Progenitor cell of endocrine pancreas (in vitro differentiated cells): ENCODE results near the gene STAMBPL1. TPM values are rescaled to one million over a fixed set of nuclear protein-coding genes. Genes with fewer than 3 reads are reported as not detected.

Experiments used
- DNase-seq: peaks from one replicate; pipeline ENCODE4 v3.0.0; 2021; ENCODE audit warnings: low spot score; ENCODE audit not compliant: unreplicated experiment
- H3K27ac Mint-ChIP-seq: 2 replicates; pipeline ENCODE4 v1.8.0; 2021; ENCODE audit warnings: mild to moderate bottlenecking, moderate library complexity, mixed read lengths
- H3K27me3 Mint-ChIP-seq: 2 replicates; pipeline ENCODE4 v1.8.0; 2021; ENCODE audit warnings: mixed read lengths
- H3K36me3 Mint-ChIP-seq: 2 replicates; pipeline ENCODE4 v1.8.0; 2022; ENCODE audit warnings: mixed read lengths; ENCODE audit not compliant: insufficient read depth
- H3K4me1 Mint-ChIP-seq: 2 replicates; pipeline ENCODE4 v1.8.0; 2021; ENCODE audit warnings: low read depth, mixed read lengths
- H3K4me3 Mint-ChIP-seq: 2 replicates; pipeline ENCODE4 v1.8.0; 2021; ENCODE audit warnings: low read depth, mild to moderate bottlenecking, moderate library complexity, mixed read lengths
- H3K9me3 Mint-ChIP-seq: 2 replicates; pipeline ENCODE4 v1.8.0; 2021; ENCODE audit warnings: low read depth, mixed read lengths
- total RNA-seq: library from RNA; stranded (reverse); gene quantifications from 2 replicates; pipeline ENCODE4 v1.2.1, GENCODE V29; 2021
- TF ChIP-seq, protein P1 (sequence below): fragments of 200-600 bp; sonication (generic); IDR thresholded peaks from one replicate; pipeline ENCODE4 v1.5.0; 2021; ENCODE audit warnings: antibody characterized with exemption, mild to moderate bottlenecking; ENCODE audit not compliant: unreplicated experiment

The STAMBPL1 gene
- total RNA-seq, 1 donor from 2014 or later: 1.3 TPM

DNA sequence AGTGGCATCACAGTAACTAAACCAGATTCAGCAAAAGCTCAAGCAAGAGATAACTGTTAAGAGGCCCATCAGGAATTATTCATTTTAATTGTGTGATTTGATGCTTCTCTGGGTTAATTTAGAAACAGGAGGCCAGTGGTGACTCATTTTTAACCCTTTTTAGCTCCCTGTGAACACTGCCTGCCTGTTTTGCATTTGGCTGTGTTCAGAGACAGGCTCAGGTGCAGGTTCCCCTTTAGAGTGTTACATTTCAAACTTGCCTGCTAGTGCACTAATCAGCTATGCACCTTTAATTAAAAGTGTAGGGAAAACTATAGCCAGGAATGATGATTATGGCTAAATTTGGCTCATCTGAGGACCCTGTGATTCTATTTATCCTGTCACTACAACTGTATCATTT lies 6.5 kb downstream of the STAMBPL1 start:
- DNase-seq: no peak
- Mint-ChIP-seq H3K36me3 (no peaks in the 10 kb centered on the region), H3K4me1 (no peaks in the 10 kb centered on the region), H3K27ac (no peak overlapping the region), H3K27me3 (peaks cover 51% of the 10 kb centered on the region), H3K9me3 (no peaks in the 10 kb centered on the region), H3K4me3 (no peak overlapping the region)
- TF ChIP-seq, protein P1, sequence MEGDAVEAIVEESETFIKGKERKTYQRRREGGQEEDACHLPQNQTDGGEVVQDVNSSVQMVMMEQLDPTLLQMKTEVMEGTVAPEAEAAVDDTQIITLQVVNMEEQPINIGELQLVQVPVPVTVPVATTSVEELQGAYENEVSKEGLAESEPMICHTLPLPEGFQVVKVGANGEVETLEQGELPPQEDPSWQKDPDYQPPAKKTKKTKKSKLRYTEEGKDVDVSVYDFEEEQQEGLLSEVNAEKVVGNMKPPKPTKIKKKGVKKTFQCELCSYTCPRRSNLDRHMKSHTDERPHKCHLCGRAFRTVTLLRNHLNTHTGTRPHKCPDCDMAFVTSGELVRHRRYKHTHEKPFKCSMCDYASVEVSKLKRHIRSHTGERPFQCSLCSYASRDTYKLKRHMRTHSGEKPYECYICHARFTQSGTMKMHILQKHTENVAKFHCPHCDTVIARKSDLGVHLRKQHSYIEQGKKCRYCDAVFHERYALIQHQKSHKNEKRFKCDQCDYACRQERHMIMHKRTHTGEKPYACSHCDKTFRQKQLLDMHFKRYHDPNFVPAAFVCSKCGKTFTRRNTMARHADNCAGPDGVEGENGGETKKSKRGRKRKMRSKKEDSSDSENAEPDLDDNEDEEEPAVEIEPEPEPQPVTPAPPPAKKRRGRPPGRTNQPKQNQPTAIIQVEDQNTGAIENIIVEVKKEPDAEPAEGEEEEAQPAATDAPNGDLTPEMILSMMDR: no peak

DNA sequence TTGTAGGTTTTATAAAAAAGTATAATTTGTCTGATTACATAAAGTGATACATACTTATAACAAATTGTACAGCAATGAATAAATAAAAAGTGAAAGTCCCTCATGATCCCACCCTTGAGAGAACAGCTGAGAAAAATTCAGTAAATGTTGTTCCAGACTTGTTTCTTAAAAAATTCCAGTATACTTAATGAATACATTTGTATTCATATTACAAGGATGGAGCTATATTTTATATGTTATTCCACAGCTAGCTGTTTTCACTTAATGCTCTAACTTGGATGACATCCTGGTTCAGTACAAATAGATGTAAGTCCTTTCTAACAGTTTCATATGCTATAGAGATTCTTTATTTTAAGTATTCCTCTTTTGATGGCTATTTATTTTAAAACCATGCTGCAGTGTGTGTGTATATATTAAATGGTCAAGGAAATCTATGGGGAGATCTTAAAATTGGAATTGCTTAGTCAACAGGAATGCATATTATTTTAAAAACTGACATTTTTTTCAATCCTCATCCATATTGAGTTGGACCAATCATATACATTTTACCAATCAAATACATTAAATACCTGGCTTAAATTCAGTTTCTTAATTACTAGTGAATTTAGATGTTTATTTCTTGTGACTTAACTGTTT lies 8.9 kb downstream of the STAMBPL1 start:
- TF ChIP-seq, protein P1: no peak
- no peak overlapping the region for H3K4me3 Mint-ChIP-seq
- DNase-seq: no peak
- H3K27me3 Mint-ChIP-seq: peaks cover 38% of the 10 kb centered on the region
- H3K9me3 Mint-ChIP-seq: no peaks in the 10 kb centered on the region
- H3K36me3 Mint-ChIP-seq: no peaks in the 10 kb centered on the region
- no peak overlapping the region for H3K27ac Mint-ChIP-seq
- H3K4me1 Mint-ChIP-seq: no peaks in the 10 kb centered on the region

DNA sequence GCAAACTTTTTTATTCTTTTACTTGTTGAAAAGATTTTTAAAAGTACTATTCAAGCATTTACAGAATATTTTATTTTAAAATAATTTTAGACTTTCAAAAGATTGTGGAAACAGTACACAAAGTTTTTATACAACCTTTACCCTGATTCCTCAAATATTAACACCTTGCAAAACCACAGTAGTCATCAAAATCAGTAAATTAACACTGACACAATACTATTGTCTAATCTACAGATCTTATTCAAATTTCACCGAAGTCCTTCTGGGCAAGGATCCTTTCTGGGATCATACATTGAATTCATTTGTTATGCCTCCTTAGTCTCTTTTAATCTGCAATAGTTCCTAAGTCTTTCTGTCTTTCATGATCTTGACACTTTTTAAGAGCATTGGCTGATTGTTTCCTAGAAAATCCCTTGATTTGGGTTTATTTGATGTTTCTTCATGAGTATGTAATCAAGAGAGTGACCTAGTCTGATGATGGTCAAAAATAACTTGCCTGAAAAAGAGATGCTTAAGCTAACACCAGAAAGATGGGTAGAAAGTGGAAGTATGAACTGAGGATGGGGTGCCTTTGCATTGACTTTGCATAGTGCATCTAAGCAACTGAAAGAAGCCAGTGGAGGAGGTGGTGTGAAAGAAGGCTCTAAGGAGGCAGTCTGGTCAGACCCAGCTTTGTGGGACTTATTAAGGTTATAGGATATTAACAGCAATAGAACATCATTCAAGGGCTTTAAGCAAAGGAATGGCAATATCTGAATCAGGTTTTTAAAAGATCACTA lies 9.7 kb downstream of the STAMBPL1 start:
- Mint-ChIP-seq H3K27ac (no peak overlapping the region), H3K27me3 (peaks cover 34% of the 10 kb centered on the region), H3K4me1 (no peaks in the 10 kb centered on the region), H3K36me3 (no peaks in the 10 kb centered on the region), H3K9me3 (no peaks in the 10 kb centered on the region), H3K4me3 (no peak overlapping the region)
- TF ChIP-seq, protein P1: no peak
- no peak for DNase-seq

DNA sequence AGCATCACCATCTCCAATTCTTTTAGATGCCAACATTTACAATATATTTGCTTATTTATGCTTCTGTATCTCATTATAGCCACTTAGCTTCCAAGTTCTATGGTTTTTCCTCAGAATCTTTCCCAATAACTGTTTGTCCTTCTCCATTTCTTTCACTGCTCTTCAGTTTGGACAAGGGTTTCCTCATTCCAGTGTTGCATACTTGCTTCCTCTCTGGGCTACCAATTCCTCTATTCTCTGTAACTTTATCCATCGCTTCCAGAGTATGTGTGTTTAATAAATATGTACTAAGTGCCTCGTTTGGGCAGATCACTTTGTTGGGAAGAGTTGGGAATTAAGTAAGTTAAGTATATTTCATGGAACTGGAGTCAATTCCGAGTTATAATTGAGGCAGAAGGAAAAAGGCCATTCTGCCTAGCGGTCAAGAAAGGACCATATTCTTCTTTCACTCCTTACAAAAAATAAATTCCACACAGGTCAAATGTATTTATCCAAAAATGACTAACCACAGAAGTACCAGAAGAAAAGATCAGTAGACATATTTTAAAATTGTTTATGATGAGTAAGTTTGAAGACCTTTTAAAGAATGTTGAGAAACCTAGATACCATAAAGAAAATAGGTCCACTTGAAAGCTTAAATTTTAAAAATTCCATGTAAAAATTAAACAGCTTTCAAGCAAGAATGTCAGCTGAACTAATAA lies 10.8 kb downstream of the STAMBPL1 start:
- TF ChIP-seq, protein P1: no peak
- Mint-ChIP-seq H3K27ac (no peak overlapping the region), H3K27me3 (peaks cover 25% of the 10 kb centered on the region), H3K9me3 (no peaks in the 10 kb centered on the region), H3K4me1 (peaks cover 1% of the 10 kb centered on the region), H3K4me3 (no peak overlapping the region), H3K36me3 (no peaks in the 10 kb centered on the region)
- no peak for DNase-seq

DNA sequence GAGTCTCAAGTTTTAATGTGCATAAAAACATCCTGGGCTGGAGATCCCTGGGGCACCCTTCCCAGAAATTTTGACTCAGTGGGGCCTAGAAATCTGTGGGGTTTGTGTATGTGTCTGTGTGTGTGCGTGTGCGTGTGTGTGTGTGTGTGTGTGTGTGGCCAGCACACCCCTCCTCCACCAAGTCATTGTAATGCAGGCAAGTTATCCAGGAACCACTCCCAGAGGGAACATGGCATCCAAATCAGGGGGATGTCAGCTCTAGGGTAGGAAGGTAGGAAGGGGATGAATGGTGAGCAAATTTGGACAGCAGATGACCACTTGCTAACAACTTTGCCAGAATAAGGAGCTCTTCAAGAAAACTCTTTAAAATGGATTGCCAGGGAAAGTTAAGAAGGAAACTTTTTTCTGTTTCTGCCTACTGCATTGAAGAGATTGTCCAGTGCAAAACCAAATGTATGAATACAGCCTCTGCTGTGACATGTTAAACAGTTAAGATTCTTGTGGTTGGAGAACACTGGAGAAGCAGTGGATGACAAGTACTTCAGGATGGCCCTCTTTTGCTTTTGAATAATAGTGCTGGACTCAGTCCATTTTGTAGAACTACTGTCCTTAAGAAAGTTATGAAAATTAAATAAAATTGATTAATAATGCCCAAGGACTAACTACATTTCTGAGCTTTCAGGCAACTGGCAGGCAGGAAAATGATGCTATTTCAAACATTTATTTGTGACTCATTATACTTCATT lies 12.3 kb downstream of the STAMBPL1 start:
- Mint-ChIP-seq H3K9me3 (no peaks in the 10 kb centered on the region), H3K27ac (no peak overlapping the region), H3K36me3 (no peaks in the 10 kb centered on the region), H3K27me3 (peaks cover 24% of the 10 kb centered on the region), H3K4me1 (peaks cover 12% of the 10 kb centered on the region), H3K4me3 (no peak overlapping the region)
- DNase-seq: no peak
- TF ChIP-seq, protein P1: no peak
